ENCODE measurements around the gene KCNQ1OT1. TPM values are rescaled to one million over a fixed set of nuclear protein-coding genes. Genes with fewer than 3 reads are reported as not detected.

The KCNQ1OT1 gene
- total RNA-seq, 1 donor: 5.1 TPM

- Histone ChIP-seq H3K4me1 (ENCODE audit: insufficient read depth, low read length) (no peaks in the 10 kb centered on the region), H4K20me1 (ENCODE audit: insufficient read depth, low read length) (no peaks in the 10 kb centered on the region), H3K36me3 (ENCODE audit: insufficient read depth, low read length) (no peaks in the 10 kb centered on the region), H3K4me3 (ENCODE audit: insufficient read depth, low read length) (no peak overlapping the region), H3K4me2 (ENCODE audit: insufficient read depth, low read length) (no peak overlapping the region), H3K27ac (ENCODE audit: low read depth, low read length) (no peak overlapping the region), H3K79me2 (ENCODE audit: insufficient read depth, low read length) (no peaks in the 10 kb centered on the region), H3K9me3 (ENCODE audit: low read depth, low read length) (peaks cover 3% of the 10 kb centered on the region), H2AFZ (ENCODE audit: low read length) (no peak overlapping the region), H3K27me3 (ENCODE audit: insufficient read depth, low read length) (no peaks in the 10 kb centered on the region)
- DNase-seq (ENCODE audit: insufficient read length, low spot score, missing footprints): no peak
- no peak for TF ChIP-seq CTCF (IDR thresholded peaks at IDR 0.05; ENCODE audit: extremely low read depth, low read depth, low read length)
Observed at GRCh38 chr11:2609345-2609744, 90.4 kb downstream of the KCNQ1OT1 start.

GRCh38 chr11:2599561-2600189 is 100.1 kb downstream of the KCNQ1OT1 start:
- no peak for DNase-seq (ENCODE audit: insufficient read length, low spot score, missing footprints)
- no peaks in the 10 kb centered on the region for H3K4me1 ChIP-seq (ENCODE audit: insufficient read depth, low read length)
- TF ChIP-seq CTCF (IDR thresholded peaks at IDR 0.05; ENCODE audit: extremely low read depth, low read depth, low read length): no peak
- peaks cover 3% of the 10 kb centered on the region for H3K27me3 ChIP-seq (ENCODE audit: insufficient read depth, low read length)
- H2AFZ ChIP-seq (ENCODE audit: low read length): no peak overlapping the region
- peaks cover 7% of the 10 kb centered on the region for H3K9me3 ChIP-seq (ENCODE audit: low read depth, low read length)
- H4K20me1 ChIP-seq (ENCODE audit: insufficient read depth, low read length): no peaks in the 10 kb centered on the region
- no peaks in the 10 kb centered on the region for H3K36me3 ChIP-seq (ENCODE audit: insufficient read depth, low read length)
- no peaks in the 10 kb centered on the region for H3K79me2 ChIP-seq (ENCODE audit: insufficient read depth, low read length)
- no peak overlapping the region for H3K4me3 ChIP-seq (ENCODE audit: insufficient read depth, low read length)
- H3K27ac ChIP-seq (ENCODE audit: low read depth, low read length): no peak overlapping the region
- no peak overlapping the region for H3K4me2 ChIP-seq (ENCODE audit: insufficient read depth, low read length)

GRCh38 chr11:2595204-2595603 is 104.6 kb downstream of the KCNQ1OT1 start:
- Histone ChIP-seq H3K27ac (ENCODE audit: low read depth, low read length) (no peak overlapping the region), H3K9me3 (ENCODE audit: low read depth, low read length) (peaks cover 8% of the 10 kb centered on the region), H3K4me1 (ENCODE audit: insufficient read depth, low read length) (no peaks in the 10 kb centered on the region), H3K36me3 (ENCODE audit: insufficient read depth, low read length) (no peaks in the 10 kb centered on the region), H2AFZ (ENCODE audit: low read length) (no peak overlapping the region), H3K79me2 (ENCODE audit: insufficient read depth, low read length) (no peaks in the 10 kb centered on the region), H3K4me3 (ENCODE audit: insufficient read depth, low read length) (no peak overlapping the region), H4K20me1 (ENCODE audit: insufficient read depth, low read length) (no peaks in the 10 kb centered on the region), H3K4me2 (ENCODE audit: insufficient read depth, low read length) (no peak overlapping the region), H3K27me3 (ENCODE audit: insufficient read depth, low read length) (peaks cover 3% of the 10 kb centered on the region)
- no peak for DNase-seq (ENCODE audit: insufficient read length, low spot score, missing footprints)
- TF ChIP-seq CTCF (IDR thresholded peaks at IDR 0.05; ENCODE audit: extremely low read depth, low read depth, low read length): no peak

- DNase-seq (ENCODE audit: insufficient read length, low spot score, missing footprints): no peak
- H2AFZ ChIP-seq (ENCODE audit: low read length): no peak overlapping the region
- H3K36me3 ChIP-seq (ENCODE audit: insufficient read depth, low read length): no peaks in the 10 kb centered on the region
- TF ChIP-seq CTCF (IDR thresholded peaks at IDR 0.05; ENCODE audit: extremely low read depth, low read depth, low read length): no peak
- H3K27ac ChIP-seq (ENCODE audit: low read depth, low read length): no peak overlapping the region
- no peaks in the 10 kb centered on the region for H4K20me1 ChIP-seq (ENCODE audit: insufficient read depth, low read length)
- peaks cover 8% of the 10 kb centered on the region for H3K9me3 ChIP-seq (ENCODE audit: low read depth, low read length)
- H3K79me2 ChIP-seq (ENCODE audit: insufficient read depth, low read length): no peaks in the 10 kb centered on the region
- no peaks in the 10 kb centered on the region for H3K4me1 ChIP-seq (ENCODE audit: insufficient read depth, low read length)
- H3K4me2 ChIP-seq (ENCODE audit: insufficient read depth, low read length): no peak overlapping the region
- peaks cover 3% of the 10 kb centered on the region for H3K27me3 ChIP-seq (ENCODE audit: insufficient read depth, low read length)
- H3K4me3 ChIP-seq (ENCODE audit: insufficient read depth, low read length): no peak overlapping the region
Observed at GRCh38 chr11:2594267-2594666, 105.5 kb downstream of the KCNQ1OT1 start.

Measured in osteoblast (primary cell).